GM13977 (cell line): ENCODE measurements around the gene ISLR2.

ENCODE experiments used
- DNase-seq: peaks from one replicate; pipeline ENCODE4 v3.0.0; 2012; ENCODE audit warnings: low spot score
- in situ Hi-C: fragments of 300-500 bp; cut with MboI; formaldehyde crosslinking; loops from one replicate; pipeline ENCODE4 v1.12.0; 2022; ENCODE audit warnings: low sequenced_read_pairs, low pct_unique_long_range_greater_than_20kb, mixed read lengths, inconsistent platforms; ENCODE audit not compliant: unreplicated experiment
- TF ChIP-seq, protein P1 (sequence below): IDR thresholded peaks from 2 replicates; pipeline ENCODE4 v1.5.1; 2012; ENCODE audit warnings: mild to moderate bottlenecking, control low read depth; ENCODE audit not compliant: insufficient read depth; ENCODE audit errors: extremely low read depth, missing control alignments

Gene ISLR2

DNA sequence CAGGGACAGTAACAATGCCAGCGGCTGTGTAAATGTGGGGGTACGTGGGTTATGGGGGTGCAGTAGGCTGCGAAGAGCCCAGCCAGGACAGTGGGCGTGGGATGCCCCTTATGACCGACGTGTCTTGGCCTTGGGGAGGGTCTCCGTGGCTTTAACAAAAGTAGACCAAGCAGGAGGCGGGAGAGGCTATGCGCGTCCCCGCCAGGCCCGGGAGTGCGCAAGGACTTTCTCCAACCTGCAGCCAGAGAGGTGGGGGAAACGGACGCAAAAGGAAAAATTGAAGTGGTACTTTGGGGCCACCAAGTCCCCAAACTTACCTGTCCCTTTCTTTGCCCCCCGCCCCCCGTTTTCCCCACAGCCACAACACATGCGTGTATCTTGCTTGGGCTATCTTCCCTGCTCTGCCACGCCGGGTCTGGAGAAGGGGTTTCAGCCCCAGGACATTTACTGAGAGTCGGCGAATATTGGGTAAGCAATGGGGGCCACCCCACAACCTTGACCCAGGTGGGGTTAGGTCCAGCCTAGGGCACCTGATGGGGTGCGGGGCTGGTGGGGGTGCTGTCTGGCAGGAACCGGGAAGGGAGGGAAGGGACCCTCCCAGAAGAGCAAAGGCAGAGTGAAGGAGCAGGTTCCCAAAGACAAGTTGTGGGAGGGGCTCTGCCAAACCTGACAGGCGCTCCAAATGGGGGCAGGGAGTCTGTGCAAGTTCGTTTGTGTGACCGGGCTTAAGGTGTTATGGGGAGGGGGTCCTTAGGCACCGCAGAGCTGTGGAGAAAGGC lies 652 bp downstream of the ISLR2 start:
- in situ Hi-C loops: loop anchor here (5.0 kb wide), 1 partner anchor 176 kb away; no protein-coding TSS in a partner anchor
- DNase-seq: no peak
- TF ChIP-seq, protein P1, sequence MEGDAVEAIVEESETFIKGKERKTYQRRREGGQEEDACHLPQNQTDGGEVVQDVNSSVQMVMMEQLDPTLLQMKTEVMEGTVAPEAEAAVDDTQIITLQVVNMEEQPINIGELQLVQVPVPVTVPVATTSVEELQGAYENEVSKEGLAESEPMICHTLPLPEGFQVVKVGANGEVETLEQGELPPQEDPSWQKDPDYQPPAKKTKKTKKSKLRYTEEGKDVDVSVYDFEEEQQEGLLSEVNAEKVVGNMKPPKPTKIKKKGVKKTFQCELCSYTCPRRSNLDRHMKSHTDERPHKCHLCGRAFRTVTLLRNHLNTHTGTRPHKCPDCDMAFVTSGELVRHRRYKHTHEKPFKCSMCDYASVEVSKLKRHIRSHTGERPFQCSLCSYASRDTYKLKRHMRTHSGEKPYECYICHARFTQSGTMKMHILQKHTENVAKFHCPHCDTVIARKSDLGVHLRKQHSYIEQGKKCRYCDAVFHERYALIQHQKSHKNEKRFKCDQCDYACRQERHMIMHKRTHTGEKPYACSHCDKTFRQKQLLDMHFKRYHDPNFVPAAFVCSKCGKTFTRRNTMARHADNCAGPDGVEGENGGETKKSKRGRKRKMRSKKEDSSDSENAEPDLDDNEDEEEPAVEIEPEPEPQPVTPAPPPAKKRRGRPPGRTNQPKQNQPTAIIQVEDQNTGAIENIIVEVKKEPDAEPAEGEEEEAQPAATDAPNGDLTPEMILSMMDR: no peak

- TF ChIP-seq, protein P1: no peak
These were observed 1.4 kb downstream of the ISLR2 start for GRCh38 chr15:74131628-74132413.

GRCh38 chr15:74132681-74133651 lies 2.6 kb downstream of the ISLR2 start:
- DNase-seq: peak; percentile 46
- in situ Hi-C loops: loop anchor here (5.0 kb wide), 1 partner anchor 174 kb away; no protein-coding TSS in a partner anchor

More at GRCh38 chr15:74131628-74132413, 1.4 kb downstream of the ISLR2 start:
- in situ Hi-C loops: loop anchor here (5.0 kb wide), 1 partner anchor 175 kb away; no protein-coding TSS in a partner anchor
- peak; percentile 23 for DNase-seq

GRCh38 chr15:74133694-74134386 lies 3.5 kb downstream of the ISLR2 start:
- in situ Hi-C loops: loop anchor here (5.0 kb wide), 1 partner anchor 173 kb away; no protein-coding TSS in a partner anchor

More at GRCh38 chr15:74132681-74133651, 2.6 kb downstream of the ISLR2 start:
- TF ChIP-seq, protein P1: peak; percentile 46

DNA sequence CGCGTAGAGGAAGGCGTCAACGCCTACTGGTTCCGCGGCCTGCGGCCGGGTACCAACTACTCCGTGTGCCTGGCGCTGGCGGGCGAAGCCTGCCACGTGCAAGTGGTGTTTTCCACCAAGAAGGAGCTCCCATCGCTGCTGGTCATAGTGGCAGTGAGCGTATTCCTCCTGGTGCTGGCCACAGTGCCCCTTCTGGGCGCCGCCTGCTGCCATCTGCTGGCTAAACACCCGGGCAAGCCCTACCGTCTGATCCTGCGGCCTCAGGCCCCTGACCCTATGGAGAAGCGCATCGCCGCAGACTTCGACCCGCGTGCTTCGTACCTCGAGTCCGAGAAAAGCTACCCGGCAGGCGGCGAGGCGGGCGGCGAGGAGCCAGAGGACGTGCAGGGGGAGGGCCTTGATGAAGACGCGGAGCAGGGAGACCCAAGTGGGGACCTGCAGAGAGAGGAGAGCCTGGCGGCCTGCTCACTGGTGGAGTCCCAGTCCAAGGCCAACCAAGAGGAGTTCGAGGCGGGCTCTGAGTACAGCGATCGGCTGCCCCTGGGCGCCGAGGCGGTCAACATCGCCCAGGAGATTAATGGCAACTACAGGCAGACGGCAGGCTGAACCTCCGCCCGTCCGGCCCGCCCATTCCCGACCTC lies 4.1 kb downstream of the ISLR2 start:
- TF ChIP-seq, protein P1: peak; percentile 57
- in situ Hi-C loops: loop anchor here (5.0 kb wide), 1 partner anchor 173 kb away; no protein-coding TSS in a partner anchor

More at GRCh38 chr15:74133694-74134386, 3.5 kb downstream of the ISLR2 start:
- TF ChIP-seq, protein P1: no peak
- DNase-seq: no peak

More for the DNA sequence above, 4.1 kb downstream of the ISLR2 start:
- peak; percentile 51 for DNase-seq
